Measurements from ENCODE around the gene SRMS.

The SRMS gene

DNA sequence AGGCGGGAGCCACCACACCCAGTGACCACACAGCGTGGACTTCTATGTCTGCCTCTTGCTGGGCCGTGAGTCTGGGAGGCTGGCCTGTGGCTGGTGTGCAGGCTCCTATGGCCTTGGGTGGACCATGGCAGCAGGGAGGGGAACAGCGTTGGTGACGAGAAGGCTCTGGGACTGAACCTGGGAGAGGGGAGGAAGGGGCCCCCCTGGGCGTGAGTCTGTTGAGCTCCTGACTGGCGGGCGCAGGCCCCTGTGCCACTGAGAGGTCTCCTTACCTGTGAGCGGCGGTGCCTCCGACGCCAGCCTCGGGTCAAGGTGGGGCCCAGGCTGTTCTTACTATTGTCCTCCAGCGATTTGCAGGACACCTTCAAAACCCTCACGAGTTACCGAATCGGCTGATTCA, 39.2 kb upstream of the SRMS start:
- no peak overlapping the region for H3K4me3 ChIP-seq (ENCODE audit: low read depth, low read length)

DNA sequence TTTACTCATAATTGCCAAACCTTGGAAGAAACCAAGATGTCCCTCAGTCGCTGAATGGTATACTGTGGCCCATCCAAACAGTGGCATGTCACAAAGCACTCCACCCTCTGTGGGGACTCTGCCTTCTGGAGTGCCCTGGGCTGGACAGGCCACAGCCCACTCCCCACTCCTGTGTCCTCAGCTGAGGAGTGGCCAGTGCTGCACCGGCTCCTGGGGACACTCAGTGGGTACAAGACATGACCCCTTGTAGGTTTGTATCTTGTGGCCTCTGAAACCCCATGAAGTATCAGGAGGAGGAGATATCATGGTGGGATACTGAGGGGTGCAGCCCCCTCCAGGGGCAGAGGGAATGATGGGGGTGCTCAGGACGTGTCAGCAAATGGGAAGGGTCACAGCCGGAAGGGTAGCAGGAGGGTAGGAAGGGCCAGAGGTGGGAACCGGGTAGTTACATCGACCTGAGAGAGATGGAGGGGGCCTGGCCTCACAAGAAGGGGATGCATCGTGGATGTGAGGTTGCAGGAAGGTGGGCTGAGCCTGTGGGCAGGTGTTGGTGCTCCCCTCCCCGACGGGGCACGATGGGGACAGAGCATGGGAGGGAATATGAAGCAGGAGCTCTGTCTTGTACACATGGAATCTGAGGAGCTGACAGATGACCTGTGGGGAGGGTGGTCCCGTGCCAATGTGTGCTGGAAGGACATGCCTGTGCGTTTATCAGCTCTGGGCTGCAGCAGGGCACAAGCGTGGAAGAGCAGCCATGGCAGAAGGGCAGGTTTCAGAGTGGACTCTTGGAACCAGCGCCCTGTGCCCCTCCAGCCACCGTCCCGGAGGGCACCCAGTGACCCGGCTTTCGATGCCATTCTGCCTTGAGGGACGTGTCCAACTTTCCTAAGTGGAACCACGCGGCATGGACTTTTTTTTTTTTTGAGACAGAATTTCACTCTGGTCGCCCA, 38.3 kb upstream of the SRMS start:
- H3K4me3 ChIP-seq (ENCODE audit: low read depth, low read length), result no peak overlapping the region
- TF ChIP-seq, protein P1, sequence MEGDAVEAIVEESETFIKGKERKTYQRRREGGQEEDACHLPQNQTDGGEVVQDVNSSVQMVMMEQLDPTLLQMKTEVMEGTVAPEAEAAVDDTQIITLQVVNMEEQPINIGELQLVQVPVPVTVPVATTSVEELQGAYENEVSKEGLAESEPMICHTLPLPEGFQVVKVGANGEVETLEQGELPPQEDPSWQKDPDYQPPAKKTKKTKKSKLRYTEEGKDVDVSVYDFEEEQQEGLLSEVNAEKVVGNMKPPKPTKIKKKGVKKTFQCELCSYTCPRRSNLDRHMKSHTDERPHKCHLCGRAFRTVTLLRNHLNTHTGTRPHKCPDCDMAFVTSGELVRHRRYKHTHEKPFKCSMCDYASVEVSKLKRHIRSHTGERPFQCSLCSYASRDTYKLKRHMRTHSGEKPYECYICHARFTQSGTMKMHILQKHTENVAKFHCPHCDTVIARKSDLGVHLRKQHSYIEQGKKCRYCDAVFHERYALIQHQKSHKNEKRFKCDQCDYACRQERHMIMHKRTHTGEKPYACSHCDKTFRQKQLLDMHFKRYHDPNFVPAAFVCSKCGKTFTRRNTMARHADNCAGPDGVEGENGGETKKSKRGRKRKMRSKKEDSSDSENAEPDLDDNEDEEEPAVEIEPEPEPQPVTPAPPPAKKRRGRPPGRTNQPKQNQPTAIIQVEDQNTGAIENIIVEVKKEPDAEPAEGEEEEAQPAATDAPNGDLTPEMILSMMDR (IDR thresholded peaks at IDR 0.05; ENCODE audit: low read depth, low read length), result no peak

More for the DNA sequence above, 39.2 kb upstream of the SRMS start:
- TF ChIP-seq, protein P1 (IDR thresholded peaks at IDR 0.05; ENCODE audit: low read depth, low read length), result no peak

DNA sequence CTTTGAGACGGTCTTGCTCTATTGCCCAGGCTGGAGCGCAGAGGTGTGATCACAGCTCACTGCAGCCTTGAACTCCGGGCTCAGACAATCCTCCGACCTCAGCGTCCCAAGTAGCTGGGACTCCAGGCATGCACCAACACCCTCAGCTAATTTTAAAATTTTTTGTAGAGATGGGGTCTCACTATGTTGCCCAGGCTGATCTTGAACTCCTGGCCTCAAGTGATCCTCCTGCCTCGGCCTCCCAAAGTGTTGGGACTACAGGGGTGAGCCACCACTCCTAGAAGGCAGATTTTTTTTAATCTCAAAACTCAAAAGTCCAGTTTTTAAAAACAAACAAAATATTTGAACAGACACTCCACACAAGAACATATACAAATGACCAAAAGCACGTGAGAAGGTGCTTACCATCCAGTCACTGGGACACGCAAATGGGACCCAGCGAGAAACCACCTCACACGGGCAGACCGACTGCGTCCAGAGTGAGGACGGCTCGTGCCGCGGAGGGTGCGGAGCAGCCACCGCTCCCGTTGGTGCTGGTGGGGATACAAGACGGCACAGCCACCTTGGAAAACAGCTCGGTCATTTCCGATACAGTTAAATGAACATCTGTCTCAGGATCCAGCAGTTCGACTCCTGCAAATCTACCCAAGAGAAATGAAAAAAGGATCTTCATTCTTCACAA, 35.0 kb upstream of the SRMS start:
- TF ChIP-seq, protein P1 (IDR thresholded peaks at IDR 0.05; ENCODE audit: low read depth, low read length), result no peak
- no peak overlapping the region for H3K4me3 ChIP-seq (ENCODE audit: low read depth, low read length)

DNA sequence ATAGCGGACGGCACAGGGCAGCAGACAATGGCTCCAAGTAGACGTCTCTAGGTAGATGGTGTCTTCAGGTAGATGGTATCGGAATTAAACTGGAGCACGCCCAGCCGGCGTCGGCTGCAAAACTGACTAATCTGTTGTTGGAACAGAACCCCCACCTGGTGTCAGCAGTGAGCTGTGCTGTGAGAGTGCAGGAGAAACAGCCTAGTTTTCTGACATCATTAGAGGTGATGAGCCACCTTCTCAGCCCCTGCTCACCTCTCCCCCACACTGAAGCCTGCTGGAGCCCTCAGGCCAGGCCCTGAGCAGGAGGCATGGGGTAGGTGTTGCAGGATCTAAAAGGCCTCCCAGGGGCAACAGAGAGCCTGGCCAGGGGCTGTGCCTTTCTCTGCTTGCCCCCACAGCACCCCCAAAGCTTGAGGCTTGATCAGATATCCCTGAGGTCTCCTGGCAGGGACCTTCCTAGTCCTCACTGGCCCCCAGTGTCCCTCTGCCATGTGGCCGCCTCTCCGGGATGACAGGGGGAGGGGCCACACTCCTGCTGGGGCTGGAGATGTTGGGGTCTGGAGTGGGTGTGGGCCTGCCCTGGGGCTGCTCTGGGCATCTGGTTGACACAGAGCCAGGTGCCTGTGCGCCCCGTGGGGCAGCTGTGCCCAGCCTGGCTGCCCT, 33.4 kb upstream of the SRMS start:
- TF ChIP-seq, protein P1 (IDR thresholded peaks at IDR 0.05; ENCODE audit: low read depth, low read length), result no peak
- no peak overlapping the region for H3K4me3 ChIP-seq (ENCODE audit: low read depth, low read length)

DNA sequence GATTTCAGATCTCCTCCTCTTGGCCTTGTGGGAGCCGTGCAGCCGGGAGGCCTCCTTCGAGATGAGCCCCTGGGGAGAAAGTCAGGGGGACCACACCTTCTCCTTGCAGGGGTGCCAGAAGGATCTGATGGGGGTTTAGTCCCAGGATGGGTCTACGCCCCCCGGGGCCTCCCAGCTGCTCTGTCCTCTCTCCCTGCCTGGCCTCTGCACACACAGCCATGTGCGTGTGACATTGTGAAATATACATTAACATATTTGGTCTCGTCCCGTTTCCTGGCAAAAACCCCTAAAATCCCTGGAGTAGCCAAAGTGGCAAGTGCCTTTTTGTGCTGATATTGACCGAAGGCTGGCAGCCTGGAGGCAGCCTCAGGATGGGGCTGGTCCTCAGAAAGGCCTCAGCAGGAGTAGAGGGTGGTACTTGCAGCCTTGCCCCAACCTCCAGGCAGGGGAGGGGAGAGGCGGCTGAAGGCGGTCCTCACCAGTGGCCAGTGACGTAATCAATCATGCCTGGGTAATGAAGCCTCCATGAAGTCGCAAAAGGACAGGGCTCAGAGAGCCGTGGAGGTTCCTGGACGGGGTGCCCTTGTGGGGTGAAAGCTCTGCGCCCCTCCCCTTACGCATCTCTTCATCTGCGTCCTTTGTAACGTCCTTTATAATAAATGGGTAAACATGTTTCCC, 31.6 kb upstream of the SRMS start:
- H3K4me3 ChIP-seq (ENCODE audit: low read depth, low read length), result no peak overlapping the region
- TF ChIP-seq, protein P1 (IDR thresholded peaks at IDR 0.05; ENCODE audit: low read depth, low read length), result no peak

DNA sequence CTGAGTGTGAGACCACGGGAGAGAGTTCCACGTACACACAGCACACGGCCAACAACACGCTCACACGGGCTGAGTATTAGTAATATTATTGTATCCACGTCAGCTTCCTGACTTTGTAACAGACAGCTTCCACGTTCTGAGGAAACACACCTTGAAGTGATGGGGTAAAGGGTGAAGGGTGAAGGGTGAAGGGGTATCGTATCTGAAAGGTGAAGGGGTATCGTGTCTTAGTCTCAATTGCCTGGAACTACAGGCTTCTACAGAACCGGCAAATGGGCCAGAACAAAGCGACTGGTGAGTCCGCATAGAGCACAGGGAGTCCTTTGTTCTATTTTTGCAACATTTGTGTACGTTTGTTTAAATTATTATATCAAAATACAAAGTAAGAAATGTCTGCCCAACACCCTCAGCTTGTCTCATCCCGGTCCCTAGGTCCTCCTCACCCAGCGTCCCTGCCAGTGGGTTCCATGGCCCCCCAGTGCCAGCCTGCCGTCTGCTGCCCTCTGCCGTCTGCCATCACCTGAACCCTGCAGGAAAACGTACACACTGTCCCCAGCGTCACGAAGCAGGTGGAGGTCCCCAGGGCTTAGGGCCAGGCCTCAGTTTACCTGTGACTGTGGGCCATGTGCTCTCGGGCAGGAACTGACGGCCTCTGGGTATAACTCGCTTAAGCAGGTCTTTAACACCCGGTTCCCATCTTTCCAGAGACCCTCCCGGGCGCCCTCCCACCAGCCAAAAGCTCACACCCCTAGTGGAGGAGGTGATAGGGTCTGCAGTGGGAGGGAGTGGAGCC, 30.9 kb upstream of the SRMS start:
- TF ChIP-seq, protein P1 (IDR thresholded peaks at IDR 0.05; ENCODE audit: low read depth, low read length), result no peak
- H3K4me3 ChIP-seq (ENCODE audit: low read depth, low read length), result no peak overlapping the region
